Measurements from ENCODE around the gene TRABD. TPM values are rescaled to one million over a fixed set of nuclear protein-coding genes. Genes with fewer than 3 reads are reported as not detected.

Gene TRABD
- total and polyA plus RNA-seq, 3 donors from 2014 or later = 23.7 to 45.3 (median 38.7) TPM

GRCh38 chr22:50193621-50194020 is 7.9 kb downstream of the TRABD start:
- WGBS, 2 donors = 80 to 90% methylated on average over 3 to 8 of the region's 8 CpGs
- TF ChIP-seq POLR2A (IDR thresholded peaks at IDR 0.05) (no peak), CTCF (IDR thresholded peaks at IDR 0.05) (no peak)

DNA sequence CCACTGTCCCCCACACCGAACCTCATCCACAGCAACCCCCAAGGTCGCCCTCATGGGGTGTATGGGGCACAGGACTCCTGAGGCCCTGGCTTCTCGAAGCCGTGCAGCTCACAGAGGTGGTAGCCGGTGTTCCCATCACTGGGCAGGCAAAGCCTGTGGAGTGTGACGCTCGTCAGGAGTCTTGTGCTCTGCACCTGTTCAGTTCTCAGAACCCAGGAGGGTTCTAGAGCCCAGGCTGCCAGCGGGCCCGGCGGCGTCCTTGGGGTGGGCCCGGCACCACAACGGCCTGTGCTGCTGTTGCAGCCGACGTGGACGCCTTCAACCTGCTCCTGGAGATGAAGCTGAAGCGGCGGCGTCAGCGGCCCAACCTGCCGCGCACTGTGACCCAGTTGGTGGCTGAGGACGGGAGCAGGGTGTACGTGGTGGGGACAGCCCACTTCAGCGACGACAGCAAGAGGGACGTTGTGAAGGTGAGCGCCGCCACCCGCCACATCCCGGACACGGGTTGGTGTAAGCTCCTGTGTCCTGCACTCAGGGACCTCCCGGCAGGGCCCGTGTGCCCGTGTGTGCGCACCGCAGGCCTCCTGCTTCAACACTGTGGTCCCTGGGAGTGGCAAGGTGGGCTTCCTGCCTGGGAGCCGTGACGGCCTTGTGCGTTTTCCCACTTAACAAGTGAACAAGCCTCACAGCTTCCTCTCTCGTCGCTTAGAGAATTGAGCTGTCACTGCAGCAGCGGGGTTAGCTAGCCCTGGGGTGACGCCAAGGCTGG is 8.5 kb downstream of the TRABD start:
- Histone ChIP-seq H3K4me3 (no peak overlapping the region), H3K27ac (no peak overlapping the region), H3K27me3 (no peaks in the 10 kb centered on the region), H3K9me3 (no peaks in the 10 kb centered on the region), H3K4me1 (peaks cover 21% of the 10 kb centered on the region), H3K36me3 (ENCODE audit: low read depth, missing control alignments) (no peaks in the 10 kb centered on the region)
- intact Hi-C loops (cut with DNase I; ENCODE audit: low total_unique reads) = no loop called here
- DNase-seq = no peak
- 91 to 93% methylated on average over 20 to 44 of the region's 44 CpGs for WGBS, 2 donors
- TF ChIP-seq POLR2A (IDR thresholded peaks at IDR 0.05) (no peak), CTCF (IDR thresholded peaks at IDR 0.05) (no peak)

More at GRCh38 chr22:50193621-50194020, 7.9 kb downstream of the TRABD start:
- no peaks in the 10 kb centered on the region for H3K36me3 ChIP-seq (ENCODE audit: low read depth, missing control alignments)
- no peak overlapping the region for H3K27ac ChIP-seq
- intact Hi-C loops (cut with DNase I; ENCODE audit: low total_unique reads) = no loop called here
- no peak for DNase-seq
- H3K27me3 ChIP-seq = no peaks in the 10 kb centered on the region
- H3K4me3 ChIP-seq = no peak overlapping the region
- H3K4me1 ChIP-seq = peaks cover 23% of the 10 kb centered on the region
- H3K9me3 ChIP-seq = no peaks in the 10 kb centered on the region

DNA sequence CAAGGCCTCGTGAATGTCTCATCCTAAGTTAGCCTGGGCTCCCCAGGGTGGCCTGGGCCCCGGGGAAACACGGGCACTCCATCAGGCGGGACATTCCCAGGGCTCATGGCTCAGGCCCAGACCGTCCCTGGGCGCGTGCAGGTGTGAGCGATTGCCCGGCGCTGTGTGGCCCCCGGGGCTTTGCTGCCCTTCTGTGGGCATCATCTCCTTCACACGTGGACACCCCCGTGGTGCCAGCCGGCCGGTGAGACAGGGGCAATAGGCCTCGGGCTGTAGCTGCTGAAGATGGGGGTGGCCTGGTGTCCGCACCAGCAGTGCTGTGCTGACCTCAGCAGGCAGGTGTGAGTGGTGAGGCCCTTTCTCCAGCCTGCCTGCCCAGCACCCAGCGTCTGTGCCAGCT is 10.5 kb downstream of the TRABD start:
- no peak overlapping the region for H3K4me3 ChIP-seq
- intact Hi-C loops (cut with DNase I; ENCODE audit: low total_unique reads) = no loop called here
- H3K27me3 ChIP-seq = no peaks in the 10 kb centered on the region
- TF ChIP-seq CTCF (IDR thresholded peaks at IDR 0.05) (no peak), POLR2A (IDR thresholded peaks at IDR 0.05) (no peak)
- H3K9me3 ChIP-seq = no peaks in the 10 kb centered on the region
- 86 to 90% methylated on average over 2 to 18 of the region's 18 CpGs for WGBS, 2 donors
- H3K36me3 ChIP-seq (ENCODE audit: low read depth, missing control alignments) = no peaks in the 10 kb centered on the region
- H3K27ac ChIP-seq = no peak overlapping the region
- DNase-seq = no peak
- peaks cover 7% of the 10 kb centered on the region for H3K4me1 ChIP-seq

DNA sequence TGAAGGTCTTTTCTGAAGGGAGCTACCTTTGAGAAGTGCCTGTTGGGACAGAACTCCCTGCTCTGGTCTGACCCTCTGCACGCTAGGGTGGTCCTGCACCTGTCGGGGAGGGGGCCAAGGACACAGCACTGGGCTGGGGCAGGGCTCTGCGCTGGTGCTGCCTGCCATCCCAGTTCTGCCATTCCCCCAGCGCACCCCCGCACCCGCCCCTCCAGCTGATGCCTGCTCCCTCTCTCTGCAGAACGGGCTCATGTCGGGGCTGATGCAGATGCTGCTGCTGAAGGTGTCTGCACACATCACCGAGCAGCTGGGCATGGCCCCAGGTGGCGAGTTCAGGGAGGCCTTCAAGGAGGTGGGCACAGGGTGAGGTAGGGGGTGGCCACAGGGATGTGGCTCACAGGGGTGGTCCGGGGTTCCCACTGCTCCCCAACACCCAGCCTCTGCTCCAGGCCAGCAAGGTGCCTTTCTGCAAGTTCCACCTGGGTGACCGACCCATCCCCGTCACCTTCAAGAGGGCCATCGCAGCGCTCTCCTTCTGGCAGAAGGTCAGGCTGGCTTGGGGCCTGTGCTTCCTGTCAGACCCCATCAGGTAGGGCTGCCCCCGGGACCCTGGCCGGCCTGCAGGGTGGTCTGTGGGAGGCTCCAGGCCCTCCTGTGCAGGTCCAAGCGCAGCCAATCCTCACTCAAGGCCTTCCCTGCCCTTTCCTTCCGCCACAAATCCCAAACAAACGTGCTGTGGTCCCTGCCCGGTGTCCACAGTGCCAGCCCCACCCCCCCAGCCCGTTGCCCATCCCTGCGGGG is 11.5 kb downstream of the TRABD start:
- DNase-seq = no peak
- Histone ChIP-seq H3K4me3 (no peak overlapping the region), H3K27me3 (no peaks in the 10 kb centered on the region), H3K4me1 (peaks cover 12% of the 10 kb centered on the region), H3K27ac (no peak overlapping the region), H3K9me3 (no peaks in the 10 kb centered on the region), H3K36me3 (ENCODE audit: low read depth, missing control alignments) (no peaks in the 10 kb centered on the region)
- 89 to 90% methylated on average over 5 to 23 of the region's 23 CpGs for WGBS, 2 donors
- intact Hi-C loops (cut with DNase I; ENCODE audit: low total_unique reads) = no loop called here
- TF ChIP-seq POLR2A (IDR thresholded peaks at IDR 0.05) (no peak), CTCF (IDR thresholded peaks at IDR 0.05) (no peak)

All from testis (tissue), 3 donors.